K562 (cell line): ENCODE measurements around the gene HYOU1. TPM values are rescaled to one million over a fixed set of nuclear protein-coding genes. Genes with fewer than 3 reads are reported as not detected.

ENCODE experiments used
- GTF2E2 ChIP-seq: fragments of 200-800 bp; sonication (Bioruptor generic); IDR thresholded peaks from 2 replicates; pipeline ENCODE4 v1.6.1; 2016; ENCODE audit warnings: missing genetic modification characterization, missing compliant biosample characterization
- HNRNPUL1 ChIP-seq: fragments of 200-400 bp; formaldehyde crosslinking; IDR thresholded peaks from 2 replicates; pipeline ENCODE4 v1.6.1; 2017; ENCODE audit warnings: low read length
- NR3C1 ChIP-seq: sonication (generic); formaldehyde crosslinking; IDR thresholded peaks from 2 replicates; pipeline ENCODE4 v1.8.1; 2022; ENCODE audit warnings: missing genetic modification reagents
- RBM22 ChIP-seq: fragments of 200-400 bp; formaldehyde crosslinking; IDR thresholded peaks from 2 replicates; pipeline ENCODE4 v1.6.1; 2018; ENCODE audit warnings: low read length, low read depth; ENCODE audit not compliant: poor library complexity, severe bottlenecking
- SFPQ ChIP-seq: fragments of 200-400 bp; formaldehyde crosslinking; IDR thresholded peaks from 2 replicates; pipeline ENCODE4 v1.6.1; 2017; ENCODE audit warnings: mild to moderate bottlenecking, low read depth, low read length, moderate library complexity
- SPI1 ChIP-seq: IDR thresholded peaks from 2 replicates; pipeline ENCODE4 v1.6.1; 2011; ENCODE audit warnings: low read depth, low read length, control low read depth, borderline replicate concordance
- SRSF1 ChIP-seq: fragments of 200-400 bp; formaldehyde crosslinking; IDR thresholded peaks from 2 replicates; pipeline ENCODE4 v1.6.1; 2017; ENCODE audit warnings: mild to moderate bottlenecking, low read depth, low read length, moderate library complexity
- TAF7 ChIP-seq: fragments of 450-650 bp; IDR thresholded peaks from 2 replicates; pipeline ENCODE4 v1.6.1; 2016; ENCODE audit warnings: missing genetic modification characterization, missing compliant biosample characterization
- TFAP4 ChIP-seq: sonication (generic); formaldehyde crosslinking; IDR thresholded peaks from 2 replicates; pipeline ENCODE4 v1.8.0; 2022; ENCODE audit warnings: missing genetic modification reagents, mild to moderate bottlenecking, moderate library complexity, borderline replicate concordance
- U2AF2 ChIP-seq: fragments of 200-400 bp; formaldehyde crosslinking; optimal IDR thresholded peaks from 2 replicates; pipeline ENCODE3; 2017; ENCODE audit warnings: low read depth, mild to moderate bottlenecking, low read length
- ZNF146 ChIP-seq: IDR thresholded peaks from one replicate; pipeline ENCODE4 v1.6.1; 2018; ENCODE audit warnings: missing compliant biosample characterization; ENCODE audit not compliant: unreplicated experiment
- ZNF518B ChIP-seq: fragments of 250-450 bp; sonication (Bioruptor Pico); IDR thresholded peaks from 2 replicates; pipeline ENCODE4 v1.5.0; 2021; ENCODE audit warnings: mild to moderate bottlenecking, moderate library complexity
- ZNF589 ChIP-seq: fragments of 200-800 bp; sonication (Bioruptor generic); IDR thresholded peaks from 2 replicates; pipeline ENCODE4 v1.6.1; 2016; ENCODE audit warnings: low read depth, missing genetic modification characterization, missing compliant biosample characterization
- ZNF707 ChIP-seq: fragments of 250-450 bp; sonication (Bioruptor Pico); conservative IDR thresholded peaks from 2 replicates; pipeline ENCODE4 v1.8.0; 2022; ENCODE audit warnings: inconsistent platforms, mild to moderate bottlenecking, moderate library complexity
- polyA plus RNA-seq, 8 experiments: library from polyadenylated mRNA; depleted of rRNA in 4 of 8; stranded (reverse) in 5 of 8; unstranded in 3 of 8; fragments of >200 nt; fragmentation: Nextera tagmentation in 2 of 8; fragmentation: Illumina TruSeq in 1 of 8; extraction: Ambion mirVana in 2 of 8; extraction: Trizol in 1 of 8; gene quantifications; 2 replicates each; pipeline versions ENCODE4 v1.2.1 to v1.2.3, GENCODE V29; 2011 to 2014; ENCODE audit warnings: inconsistent platforms in 1 of 8, missing spikeins in 1 of 8
- total RNA-seq, 7 experiments: library from RNA; depleted of rRNA in 6 of 7; stranded (reverse); fragments of >200 nt in 6 of 7; fragmentation: Illumina TruSeq in 2 of 7; extraction: Trizol in 2 of 7; gene quantifications; 2 replicates each; pipeline versions ENCODE4 v1.2.1 to v1.2.3, GENCODE V29; 2011 to 2021; ENCODE audit warnings: low replicate concordance in 1 of 7
- TF ChIP-seq, protein P1 (sequence below): fragments of 450-650 bp; formaldehyde crosslinking; IDR thresholded peaks from 2 replicates; pipeline ENCODE4 v1.4.0; 2020; ENCODE audit warnings: mild to moderate bottlenecking, moderate library complexity
- TF ChIP-seq, protein P2 (sequence below): fragments of 250-450 bp; sonication (Bioruptor Pico); IDR thresholded peaks from 2 replicates; pipeline ENCODE4 v1.8.0; 2021; ENCODE audit warnings: borderline replicate concordance, mild to moderate bottlenecking, moderate library complexity; ENCODE audit not compliant: poor library complexity, severe bottlenecking
- TF ChIP-seq, protein P3 (sequence below): sonication (generic); formaldehyde crosslinking; IDR thresholded peaks from 2 replicates; pipeline ENCODE4 v1.9.0; 2022; ENCODE audit warnings: mild to moderate bottlenecking, missing genetic modification reagents

Gene HYOU1
- total and polyA plus RNA-seq, 9 of the 15 experiments (the other 6 are each of a cell fraction or from before 2014, with no cell fraction given), result 19.5 to 197 (median 128) TPM

GRCh38 chr11:119094816-119095065, 37.7 kb upstream of the HYOU1 start (continued):
- TF ChIP-seq ZNF518B (CRISPR knock-in tag) (no peak), SRSF1 (no peak), ZNF589 (CRISPR knock-in tag) (no peak), HNRNPUL1 (no peak), ZNF146 (no peak), RBM22 (no peak), TFAP4 (CRISPR knock-in tag) (no peak), SPI1 (no peak), NR3C1 (no peak), TAF7 (tag) (no peak), SFPQ (no peak), ZNF707 (CRISPR knock-in tag) (no peak), GTF2E2 (no peak), U2AF2 (no peak)
- TF ChIP-seq, protein P1, sequence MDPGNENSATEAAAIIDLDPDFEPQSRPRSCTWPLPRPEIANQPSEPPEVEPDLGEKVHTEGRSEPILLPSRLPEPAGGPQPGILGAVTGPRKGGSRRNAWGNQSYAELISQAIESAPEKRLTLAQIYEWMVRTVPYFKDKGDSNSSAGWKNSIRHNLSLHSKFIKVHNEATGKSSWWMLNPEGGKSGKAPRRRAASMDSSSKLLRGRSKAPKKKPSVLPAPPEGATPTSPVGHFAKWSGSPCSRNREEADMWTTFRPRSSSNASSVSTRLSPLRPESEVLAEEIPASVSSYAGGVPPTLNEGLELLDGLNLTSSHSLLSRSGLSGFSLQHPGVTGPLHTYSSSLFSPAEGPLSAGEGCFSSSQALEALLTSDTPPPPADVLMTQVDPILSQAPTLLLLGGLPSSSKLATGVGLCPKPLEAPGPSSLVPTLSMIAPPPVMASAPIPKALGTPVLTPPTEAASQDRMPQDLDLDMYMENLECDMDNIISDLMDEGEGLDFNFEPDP (CRISPR knock-in tag), result no peak
- TF ChIP-seq, protein P2, sequence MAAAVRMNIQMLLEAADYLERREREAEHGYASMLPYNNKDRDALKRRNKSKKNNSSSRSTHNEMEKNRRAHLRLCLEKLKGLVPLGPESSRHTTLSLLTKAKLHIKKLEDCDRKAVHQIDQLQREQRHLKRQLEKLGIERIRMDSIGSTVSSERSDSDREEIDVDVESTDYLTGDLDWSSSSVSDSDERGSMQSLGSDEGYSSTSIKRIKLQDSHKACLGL, result no peak
- TF ChIP-seq, protein P3, sequence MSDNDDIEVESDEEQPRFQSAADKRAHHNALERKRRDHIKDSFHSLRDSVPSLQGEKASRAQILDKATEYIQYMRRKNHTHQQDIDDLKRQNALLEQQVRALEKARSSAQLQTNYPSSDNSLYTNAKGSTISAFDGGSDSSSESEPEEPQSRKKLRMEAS, result no peak
